HepG2 (cell line): ENCODE measurements around the gene SLC26A9. TPM values are rescaled to one million over a fixed set of nuclear protein-coding genes. Genes with fewer than 3 reads are reported as not detected.

Experiments used
- ATAC-seq: fragments of 200-7000 bp; cut with Tn5 transposase; 3 replicates; pipeline ENCODE4 v1.9.1; 2020; ENCODE audit warnings: mild to moderate bottlenecking, moderate library complexity
- BruUV-seq: library from RNA; stranded (reverse); fragments of 400-500 nt; replicated peaks from 2 replicates; lab custom pipeline; 2021; lab: Mats Ljungman, UMichigan
- CTCF ChIA-PET: fragments of 300-600 bp; formaldehyde crosslinking; extraction: SDS; loops from one replicate; lab custom pipeline; 2021; ENCODE audit warnings: low total read pairs, inconsistent platforms, low intra/inter-chr PET ratio; lab: Yijun Ruan, JAX
- POLR2A ChIA-PET: fragments of 350-600 bp; sonication (Branson Sonifier 250); formaldehyde crosslinking; loops from one replicate; lab custom pipeline; 2020; ENCODE audit warnings: antibody characterized with exemption, inconsistent platforms; lab: Yijun Ruan, JAX
- DNase-seq: peaks from one replicate; pipeline ENCODE4 v3.0.0-alpha.2; 2015; ENCODE audit warnings: low spot score
- FAIRE-seq: peaks from 3 replicates; lab custom pipeline; 2011; peaks lifted over from hg19 to GRCh38; lab: Jason Lieb, UNC
- H2AFZ ChIP-seq: one replicate; pipeline ENCODE4 v1.6.1; 2011; ENCODE audit warnings: low read length, inconsistent platforms
- H3K27ac ChIP-seq: fragments of 300-600 bp; 3 replicates; pipeline ENCODE4 v1.8.0; 2011; ENCODE audit warnings: mixed run types, mild to moderate bottlenecking, mixed read lengths, low read length, inconsistent platforms; ENCODE audit not compliant: insufficient read depth; ENCODE audit errors: extremely low read length
- H3K27me3 ChIP-seq, 2 experiments: fragments of 200-600 bp in 1 of 2; 2 replicates in 1 of 2; 3 replicates in 1 of 2; pipeline versions ENCODE4 v1.6.0 to v1.8.0; 2011; ENCODE audit warnings: low read length in 2 of 2, mild to moderate bottlenecking in 2 of 2, moderate library complexity in 2 of 2, inconsistent platforms in 1 of 2; ENCODE audit not compliant: insufficient read depth in 2 of 2, control insufficient read depth in 1 of 2
- H3K36me3 ChIP-seq, 2 experiments: fragments of 200-600 bp in 1 of 2; replicated peaks in 1 of 2; 2 replicates in 1 of 2; 3 replicates in 1 of 2; pipeline versions ENCODE4 v1.5.1 to v1.8.0; 2011; ENCODE audit warnings: low read length in 2 of 2, inconsistent platforms in 1 of 2; ENCODE audit not compliant: insufficient read depth in 2 of 2, control insufficient read depth in 1 of 2
- H3K4me1 ChIP-seq: 2 replicates; pipeline ENCODE4 v1.5.1; 2012; ENCODE audit warnings: low read length, inconsistent platforms; ENCODE audit not compliant: insufficient read depth
- H3K4me2 ChIP-seq: 2 replicates; pipeline ENCODE4 v1.6.0; 2011; ENCODE audit warnings: low read depth, low read length, inconsistent platforms
- H3K4me3 ChIP-seq, 3 experiments: fragments of 200-600 bp in 1 of 3; sonication (generic), shearing (Covaris generic) in 1 of 3; replicated peaks in 1 of 3; 2 replicates each; pipeline ENCODE4 v1.5.1; 2011 to 2016; ENCODE audit warnings: low read length in 3 of 3, inconsistent platforms in 2 of 3, low read depth in 2 of 3, mild to moderate bottlenecking in 2 of 3, control low read depth in 1 of 3, mixed read lengths in 1 of 3; ENCODE audit not compliant: insufficient read depth in 1 of 3
- H3K79me2 ChIP-seq: one replicate; pipeline ENCODE4 v1.6.1; 2011; ENCODE audit warnings: low read length, inconsistent platforms; ENCODE audit not compliant: insufficient read depth
- H3K9ac ChIP-seq: 2 replicates; pipeline ENCODE4 v1.6.0; 2011; ENCODE audit warnings: mild to moderate bottlenecking, low read depth, low read length, inconsistent platforms; ENCODE audit not compliant: insufficient read depth
- H3K9me3 ChIP-seq: 2 replicates; pipeline ENCODE4 v1.5.1; 2012; ENCODE audit warnings: mild to moderate bottlenecking, low read length
- H4K20me1 ChIP-seq: 2 replicates; pipeline ENCODE4 v1.6.0; 2011; ENCODE audit warnings: inconsistent platforms, mild to moderate bottlenecking, low read length, moderate library complexity; ENCODE audit not compliant: insufficient read depth
- CEBPB ChIP-seq: IDR thresholded peaks from 2 replicates; pipeline ENCODE4 v1.6.1; 2011; ENCODE audit warnings: low read depth, low read length, improper control_type of control experiment, borderline replicate concordance
- GABPB1 ChIP-seq: IDR thresholded peaks from 2 replicates; pipeline ENCODE4 v1.6.1; 2016; ENCODE audit warnings: mild to moderate bottlenecking, missing genetic modification reagents, moderate library complexity, missing compliant biosample characterization
- HNRNPK ChIP-seq: fragments of 200-400 bp; formaldehyde crosslinking; IDR thresholded peaks from 2 replicates; pipeline ENCODE4 v1.6.1; 2018; ENCODE audit warnings: low read length, low read depth, moderate library complexity, mild to moderate bottlenecking; ENCODE audit not compliant: poor library complexity, severe bottlenecking
- NFKB2 ChIP-seq: sonication (generic); formaldehyde crosslinking; IDR thresholded peaks from 2 replicates; pipeline ENCODE4 v1.4.0; 2020; ENCODE audit warnings: missing genetic modification reagents, borderline replicate concordance
- RXRA ChIP-seq: sonication (generic); formaldehyde crosslinking; IDR thresholded peaks from 2 replicates; pipeline ENCODE4 v1.5.1; 2020; ENCODE audit warnings: missing genetic modification reagents
- SP2 ChIP-seq: sonication (generic); formaldehyde crosslinking; IDR thresholded peaks from 2 replicates; pipeline ENCODE4 v1.5.1; 2020; ENCODE audit warnings: mild to moderate bottlenecking, missing genetic modification reagents
- ZNF660 ChIP-seq: sonication (generic); formaldehyde crosslinking; IDR thresholded peaks from 2 replicates; pipeline ENCODE4 v1.5.1; 2020; ENCODE audit warnings: mild to moderate bottlenecking, low read depth, missing genetic modification reagents, borderline replicate concordance
- WGBS: methylation state at CpG from one replicate; pipeline ENCODE4 v1.1.6; 2017; ENCODE audit warnings: low lambda C conversion rate; 5-methylcytosine and 5-hydroxymethylcytosine counted together
- in situ Hi-C: cut with HindIII; loops from 2 replicates; pipeline ENCODE4 v1.10.0; 2017; ENCODE audit warnings: low pct_unique_long_range_greater_than_20kb; ENCODE audit not compliant: extremely low pct_ligation_motif_present
- intact Hi-C: fragments of 100-400 bp; cut with micrococcal nuclease; formaldehyde crosslinking; loops from one replicate; pipeline ENCODE4 v1.10.0; 2022; ENCODE audit not compliant: unreplicated experiment
- polyA plus RNA-seq, 8 experiments: library from polyadenylated mRNA; depleted of rRNA in 3 of 8; stranded (reverse) in 7 of 8; unstranded in 1 of 8; fragments of >200 nt; fragmentation: Illumina TruSeq in 4 of 8; extraction: Trizol in 4 of 8; gene quantifications; 2 replicates each; pipeline versions ENCODE4 v1.2.1 to v1.2.3, GENCODE V29; 2011 to 2016; ENCODE audit warnings: low read depth in 4 of 8, missing spikeins in 1 of 8, mixed read lengths in 1 of 8; ENCODE audit not compliant: insufficient read depth in 1 of 8
- total RNA-seq, 5 experiments: library from RNA; depleted of rRNA; stranded (reverse); fragments of >200 nt; fragmentation: Illumina TruSeq; extraction: Trizol; gene quantifications; 2 replicates each; pipeline ENCODE4 v1.2.3, GENCODE V29; 2016; ENCODE audit warnings: low read depth in 1 of 5
- TF ChIP-seq, protein P1 (sequence below): sonication (generic); formaldehyde crosslinking; IDR thresholded peaks from 2 replicates; pipeline ENCODE4 v1.4.0; 2020; ENCODE audit warnings: low read depth, missing genetic modification reagents
- TF ChIP-seq, protein P2 (sequence below): sonication (generic); formaldehyde crosslinking; IDR thresholded peaks from 2 replicates; pipeline ENCODE4 v1.8.0; 2022; ENCODE audit warnings: missing genetic modification reagents, low read depth, mild to moderate bottlenecking, borderline replicate concordance

The SLC26A9 gene
- total and polyA plus RNA-seq, 2 of the 13 experiments (the other 11 are each of a cell fraction or from before 2014, with no cell fraction given) = 0.11 to 0.15 TPM

DNA sequence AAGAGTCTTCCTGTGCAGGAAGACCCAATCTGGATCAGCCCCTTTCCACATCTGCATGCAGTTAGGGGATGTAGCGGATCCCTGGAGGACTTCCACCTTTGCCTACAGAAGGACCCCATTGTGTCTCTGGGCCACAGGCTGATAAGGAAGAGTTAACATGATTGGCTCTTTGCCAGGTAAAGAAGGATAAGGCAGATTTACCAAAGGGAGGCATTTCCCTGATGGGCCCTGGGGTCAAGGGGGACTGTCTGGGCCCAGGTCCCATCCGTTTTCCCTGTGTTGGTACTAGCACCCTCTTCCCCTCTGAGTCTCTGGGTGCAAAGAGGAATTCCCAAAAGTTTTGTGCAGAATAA is 29.1 kb downstream of the SLC26A9 start:
- no peak overlapping the region for H3K4me3 ChIP-seq
- no peak overlapping the region for H3K9ac ChIP-seq
- H3K79me2 ChIP-seq = no peaks in the 10 kb centered on the region
- ChIA-PET CTCF (no interaction called here), POLR2A (no interaction called here)
- in situ Hi-C loops = loop anchor here (5.0 to 10.0 kb wide), 2 partner anchors 122 to 191 kb away; no protein-coding TSS in a partner anchor
- H4K20me1 ChIP-seq = no peaks in the 10 kb centered on the region
- no TSS peak for BruUV-seq
- H3K27me3 ChIP-seq = peaks cover 0 to 3% of the 10 kb centered on the region in 2 experiments; a peak in 1 of 5 replicates
- no peak for DNase-seq
- no peak for ATAC-seq
- no peak overlapping the region for H3K27ac ChIP-seq
- H2AFZ ChIP-seq = no peak overlapping the region
- H3K4me2 ChIP-seq = no peak overlapping the region
- no peaks in the 10 kb centered on the region for H3K36me3 ChIP-seq
- 36% methylated on average over 2 of the region's 2 CpGs for WGBS
- peaks cover 12% of the 10 kb centered on the region; the same call in 1 of the 2 replicates for H3K4me1 ChIP-seq
- H3K9me3 ChIP-seq = no peaks in the 10 kb centered on the region
- TF ChIP-seq ZNF660 (CRISPR knock-in tag) = no peak
- TF ChIP-seq, protein P1, sequence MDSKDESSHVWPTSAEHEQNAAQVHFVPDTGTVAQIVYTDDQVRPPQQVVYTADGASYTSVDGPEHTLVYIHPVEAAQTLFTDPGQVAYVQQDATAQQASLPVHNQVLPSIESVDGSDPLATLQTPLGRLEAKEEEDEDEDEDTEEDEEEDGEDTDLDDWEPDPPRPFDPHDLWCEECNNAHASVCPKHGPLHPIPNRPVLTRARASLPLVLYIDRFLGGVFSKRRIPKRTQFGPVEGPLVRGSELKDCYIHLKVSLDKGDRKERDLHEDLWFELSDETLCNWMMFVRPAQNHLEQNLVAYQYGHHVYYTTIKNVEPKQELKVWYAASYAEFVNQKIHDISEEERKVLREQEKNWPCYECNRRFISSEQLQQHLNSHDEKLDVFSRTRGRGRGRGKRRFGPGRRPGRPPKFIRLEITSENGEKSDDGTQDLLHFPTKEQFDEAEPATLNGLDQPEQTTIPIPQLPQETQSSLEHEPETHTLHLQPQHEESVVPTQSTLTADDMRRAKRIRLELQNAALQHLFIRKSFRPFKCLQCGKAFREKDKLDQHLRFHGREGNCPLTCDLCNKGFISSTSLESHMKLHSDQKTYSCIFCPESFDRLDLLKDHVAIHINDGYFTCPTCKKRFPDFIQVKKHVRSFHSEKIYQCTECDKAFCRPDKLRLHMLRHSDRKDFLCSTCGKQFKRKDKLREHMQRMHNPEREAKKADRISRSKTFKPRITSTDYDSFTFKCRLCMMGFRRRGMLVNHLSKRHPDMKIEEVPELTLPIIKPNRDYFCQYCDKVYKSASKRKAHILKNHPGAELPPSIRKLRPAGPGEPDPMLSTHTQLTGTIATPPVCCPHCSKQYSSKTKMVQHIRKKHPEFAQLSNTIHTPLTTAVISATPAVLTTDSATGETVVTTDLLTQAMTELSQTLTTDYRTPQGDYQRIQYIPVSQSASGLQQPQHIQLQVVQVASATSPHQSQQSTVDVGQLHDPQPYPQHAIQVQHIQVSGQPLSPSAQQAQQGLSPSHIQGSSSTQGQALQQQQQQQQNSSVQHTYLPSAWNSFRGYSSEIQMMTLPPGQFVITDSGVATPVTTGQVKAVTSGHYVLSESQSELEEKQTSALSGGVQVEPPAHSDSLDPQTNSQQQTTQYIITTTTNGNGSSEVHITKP (CRISPR knock-in tag) = no peak
- TF ChIP-seq, protein P2, sequence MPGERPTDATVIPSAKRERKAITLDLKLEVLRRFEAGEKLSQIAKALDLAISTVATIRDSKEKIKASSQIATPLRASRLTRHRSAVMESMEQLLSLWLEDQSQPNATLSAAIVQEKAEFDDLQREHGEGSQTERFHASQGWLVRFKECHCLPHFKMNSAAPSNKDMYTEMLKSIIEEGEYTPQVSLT (CRISPR knock-in tag) = no peak
- no peak for TF ChIP-seq HNRNPK
- no peak for TF ChIP-seq SP2
- TF ChIP-seq NFKB2 = no peak
- TF ChIP-seq CEBPB = no peak
- TF ChIP-seq GABPB1 (CRISPR knock-in tag) = no peak
- TF ChIP-seq RXRA (CRISPR knock-in tag) = no peak
- intact Hi-C loops = loop anchor here (10.0 kb wide), 1 partner anchor 259 kb away; no protein-coding TSS in a partner anchor
- no peak for FAIRE-seq
